Endothelial cell of umbilical vein (primary cell): ENCODE results near the gene ADCY5. TPM values are rescaled to one million over a fixed set of nuclear protein-coding genes. Genes with fewer than 3 reads are reported as not detected.

Experiments
- BruUV-seq: library from RNA; stranded (reverse); fragments of 400-500 nt; replicated peaks from 2 replicates; lab custom pipeline; 2021; lab: Mats Ljungman, UMichigan
- CTCF ChIA-PET: fragments of 300-600, 350-600 bp; sonication (Branson Sonifier 250); formaldehyde crosslinking; loops from one replicate; lab custom pipeline; 2021; ENCODE audit warnings: antibody characterized with exemption, inconsistent platforms; lab: Charles Lee
- POLR2A ChIA-PET: fragments of 300-600, 350-600 bp; sonication (Branson Sonifier 250); formaldehyde crosslinking; loops from one replicate; lab custom pipeline; 2021; ENCODE audit warnings: antibody characterized with exemption, inconsistent platforms; lab: Charles Lee
- DNase-seq: peaks from one replicate; pipeline ENCODE4 v3.0.0-alpha.2; 2011; ENCODE audit warnings: low read depth, low spot score
- FAIRE-seq: peaks from 2 replicates; lab custom pipeline; 2011; peaks lifted over from hg19 to GRCh38; lab: Jason Lieb, UNC
- H2AFZ ChIP-seq: 2 replicates; pipeline ENCODE4 v1.6.0; 2012; ENCODE audit warnings: low read depth, low read length, control low read depth, inconsistent platforms
- H3K27ac ChIP-seq: 2 replicates; pipeline ENCODE4 v1.5.1; 2011; ENCODE audit warnings: low read depth, mild to moderate bottlenecking, control low read depth, low read length, moderate library complexity; ENCODE audit not compliant: insufficient read depth
- H3K27me3 ChIP-seq, 2 experiments: 2 replicates each; pipeline versions ENCODE4 v1.6.0 to v1.6.1; 2011; ENCODE audit warnings: low read length in 2 of 2, mixed read lengths in 1 of 2; ENCODE audit not compliant: control insufficient read depth in 2 of 2, insufficient read depth in 2 of 2
- H3K36me3 ChIP-seq, 2 experiments: 2 replicates in 1 of 2; 3 replicates in 1 of 2; pipeline ENCODE4 v1.5.1; 2011; ENCODE audit warnings: low read length in 2 of 2, mild to moderate bottlenecking in 1 of 2, moderate library complexity in 1 of 2; ENCODE audit not compliant: control insufficient read depth in 2 of 2, insufficient read depth in 2 of 2; ENCODE audit errors: extremely low read depth in 1 of 2
- H3K4me1 ChIP-seq: 3 replicates; pipeline ENCODE4 v1.5.1; 2011; ENCODE audit warnings: mild to moderate bottlenecking, low read length; ENCODE audit not compliant: control insufficient read depth, insufficient read depth; ENCODE audit errors: extremely low read depth
- H3K4me2 ChIP-seq: 2 replicates; pipeline ENCODE4 v1.6.1; 2011; ENCODE audit warnings: low read length, control low read depth, mixed read lengths; ENCODE audit not compliant: insufficient read depth
- H3K4me3 ChIP-seq, 3 experiments: fragments of 200-600 bp in 1 of 3; sonication (generic), shearing (Covaris generic) in 1 of 3; replicated peaks in 1 of 3; 2 replicates each; pipeline ENCODE4 v1.5.1; 2011 to 2016; ENCODE audit warnings: control low read depth in 3 of 3, low read length in 3 of 3, mild to moderate bottlenecking in 2 of 3, inconsistent platforms in 1 of 3, low read depth in 1 of 3, moderate library complexity in 1 of 3; ENCODE audit not compliant: insufficient read depth in 1 of 3
- H3K79me2 ChIP-seq: 2 replicates; pipeline ENCODE4 v1.6.0; 2012; ENCODE audit warnings: low read length, inconsistent platforms; ENCODE audit not compliant: control insufficient read depth, insufficient read depth
- H3K9ac ChIP-seq: replicated peaks from 2 replicates; pipeline ENCODE3; 2011; ENCODE audit warnings: low read length, control low read depth; ENCODE audit not compliant: insufficient read depth; ENCODE audit errors: extremely low read depth
- H3K9me1 ChIP-seq: replicated peaks from 3 replicates; pipeline ENCODE4 v1.6.0; 2011; ENCODE audit warnings: mild to moderate bottlenecking, low read length; ENCODE audit not compliant: control insufficient read depth, insufficient read depth; ENCODE audit errors: extremely low read depth
- H3K9me3 ChIP-seq: replicated peaks from 2 replicates; pipeline ENCODE4 v1.5.1; 2012; ENCODE audit warnings: low read length, inconsistent platforms; ENCODE audit not compliant: control insufficient read depth, insufficient read depth
- H4K20me1 ChIP-seq: replicated peaks from 2 replicates; pipeline ENCODE3; 2011; ENCODE audit warnings: mild to moderate bottlenecking, low read length; ENCODE audit not compliant: control insufficient read depth, insufficient read depth; ENCODE audit errors: extremely low read depth
- EZH2 ChIP-seq: IDR thresholded peaks from 2 replicates; pipeline ENCODE4 v1.6.1; 2012; ENCODE audit warnings: borderline replicate concordance, low read depth, mild to moderate bottlenecking, moderate library complexity, low read length, inconsistent platforms; ENCODE audit not compliant: severe bottlenecking
- FOS ChIP-seq: IDR thresholded peaks from 2 replicates; pipeline ENCODE4 v1.6.1; 2011; ENCODE audit warnings: mild to moderate bottlenecking, low read length, moderate library complexity, borderline replicate concordance; ENCODE audit not compliant: insufficient read depth
- GATA2 ChIP-seq: IDR thresholded peaks from 2 replicates; pipeline ENCODE4 v1.7.0; 2011; ENCODE audit warnings: low read depth, mild to moderate bottlenecking, moderate library complexity, mixed read lengths, low read length; ENCODE audit not compliant: insufficient read length, insufficient read depth
- JUN ChIP-seq: IDR thresholded peaks from 2 replicates; pipeline ENCODE4 v1.6.1; 2011; ENCODE audit warnings: borderline replicate concordance, low read depth; ENCODE audit not compliant: insufficient read length, insufficient read depth
- MYC ChIP-seq: IDR thresholded peaks from one replicate; pipeline ENCODE4 v1.6.1; 2011; ENCODE audit warnings: mild to moderate bottlenecking, low read depth, low read length
- POLR2A ChIP-seq: IDR thresholded peaks from 2 replicates; pipeline ENCODE4 v1.6.1; 2012; ENCODE audit warnings: low read depth, mild to moderate bottlenecking, control low read depth, low read length
- POLR2AphosphoS5 ChIP-seq: IDR thresholded peaks from 2 replicates; pipeline ENCODE4 v1.6.1; 2012; ENCODE audit warnings: low read depth, mild to moderate bottlenecking, control low read depth, low read length, moderate library complexity; ENCODE audit not compliant: insufficient read depth
- dilution Hi-C: fragments of 300-500 bp; cut with MboI; formaldehyde crosslinking; loops from one replicate; pipeline ENCODE4 v1.15.0; 2019; ENCODE audit warnings: low sequenced_read_pairs; ENCODE audit not compliant: extremely low pct_ligation_motif_present
- intact Hi-C: fragments of 100-400 bp; cut with micrococcal nuclease; formaldehyde crosslinking; loops from one replicate; pipeline ENCODE4 v1.10.0; 2022
- polyA plus RNA-seq, 4 experiments: library from polyadenylated mRNA; depleted of rRNA in 3 of 4; stranded (reverse) in 3 of 4; unstranded in 1 of 4; fragments of >200 nt; gene quantifications; 2 replicates each; pipeline versions ENCODE4 v1.2.1 to v1.2.3, GENCODE V29; 2011 to 2012; ENCODE audit warnings: missing spikeins in 1 of 4
- total RNA-seq: library from RNA; stranded (reverse); gene quantifications from 2 replicates; pipeline ENCODE4 v1.2.3, GENCODE V29; 2021
- TF ChIP-seq, protein P1 (sequence below): IDR thresholded peaks from 2 replicates; pipeline ENCODE4 v1.6.1; 2011; ENCODE audit not compliant: insufficient read depth, insufficient read length
- TF ChIP-seq, protein P2 (sequence below), 2 donors: IDR thresholded peaks; 1 replicate in 1 of 2; 2 replicates in 1 of 2; pipeline ENCODE4 v1.5.1; 2011; ENCODE audit warnings: low read length in 2 of 2, mild to moderate bottlenecking in 2 of 2, moderate library complexity in 2 of 2, control low read depth in 1 of 2, inconsistent platforms in 1 of 2, low read depth in 1 of 2; ENCODE audit not compliant: insufficient read depth in 1 of 2; ENCODE audit errors: extremely low read depth in 1 of 2

ADCY5 gene
- total and polyA plus RNA-seq, 2 donors (not counting 3 experiments of a cell fraction or from before 2014, with no cell fraction given) = 0.01 TPM; not detected in 1

DNA sequence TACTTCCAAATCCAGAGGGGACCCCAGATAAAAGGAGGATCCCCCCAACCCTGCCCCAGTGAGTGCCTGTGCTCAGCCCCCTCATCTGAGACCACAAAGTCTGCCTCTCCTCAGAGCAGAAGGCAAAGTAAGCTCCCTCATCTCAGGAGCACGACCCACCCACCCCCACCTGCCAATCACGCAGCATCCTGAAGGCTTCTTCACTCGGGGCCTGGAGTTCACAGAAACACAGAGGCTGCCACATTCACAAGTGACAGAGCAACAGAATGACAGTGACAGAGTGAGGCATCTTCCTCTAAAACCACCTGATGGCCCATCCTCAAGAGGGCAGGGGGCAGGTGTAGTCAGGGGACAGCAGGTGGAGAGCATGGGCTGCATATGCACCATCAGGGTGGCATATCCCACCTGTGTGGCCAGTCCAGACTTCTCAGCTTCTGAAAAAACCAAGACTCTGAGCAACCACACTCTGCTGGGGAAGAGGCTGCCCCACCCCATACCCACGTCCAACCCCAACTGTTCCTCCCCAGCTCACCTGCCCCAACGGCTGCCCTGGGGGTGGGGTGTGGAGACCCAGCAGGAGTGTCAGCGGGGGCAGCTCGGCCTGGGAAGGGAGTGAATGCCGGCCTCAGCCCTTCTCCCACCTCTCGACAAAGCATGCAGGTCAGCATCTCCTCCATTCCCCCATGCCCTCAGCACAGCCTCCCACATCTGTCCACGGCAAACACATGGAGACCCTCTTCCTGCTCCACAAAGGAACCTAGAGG is 19.3 kb downstream of the ADCY5 start:
- dilution Hi-C loops = no loop called here
- H3K9ac ChIP-seq = no peak overlapping the region
- H3K9me1 ChIP-seq = no peaks in the 10 kb centered on the region
- TF ChIP-seq EZH2 (no peak), FOS (no peak), JUN (no peak), POLR2AphosphoS5 (no peak), MYC (no peak), POLR2A (no peak), GATA2 (no peak)
- TF ChIP-seq, protein P1, sequence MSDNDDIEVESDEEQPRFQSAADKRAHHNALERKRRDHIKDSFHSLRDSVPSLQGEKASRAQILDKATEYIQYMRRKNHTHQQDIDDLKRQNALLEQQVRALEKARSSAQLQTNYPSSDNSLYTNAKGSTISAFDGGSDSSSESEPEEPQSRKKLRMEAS = no peak
- TF ChIP-seq, protein P2, sequence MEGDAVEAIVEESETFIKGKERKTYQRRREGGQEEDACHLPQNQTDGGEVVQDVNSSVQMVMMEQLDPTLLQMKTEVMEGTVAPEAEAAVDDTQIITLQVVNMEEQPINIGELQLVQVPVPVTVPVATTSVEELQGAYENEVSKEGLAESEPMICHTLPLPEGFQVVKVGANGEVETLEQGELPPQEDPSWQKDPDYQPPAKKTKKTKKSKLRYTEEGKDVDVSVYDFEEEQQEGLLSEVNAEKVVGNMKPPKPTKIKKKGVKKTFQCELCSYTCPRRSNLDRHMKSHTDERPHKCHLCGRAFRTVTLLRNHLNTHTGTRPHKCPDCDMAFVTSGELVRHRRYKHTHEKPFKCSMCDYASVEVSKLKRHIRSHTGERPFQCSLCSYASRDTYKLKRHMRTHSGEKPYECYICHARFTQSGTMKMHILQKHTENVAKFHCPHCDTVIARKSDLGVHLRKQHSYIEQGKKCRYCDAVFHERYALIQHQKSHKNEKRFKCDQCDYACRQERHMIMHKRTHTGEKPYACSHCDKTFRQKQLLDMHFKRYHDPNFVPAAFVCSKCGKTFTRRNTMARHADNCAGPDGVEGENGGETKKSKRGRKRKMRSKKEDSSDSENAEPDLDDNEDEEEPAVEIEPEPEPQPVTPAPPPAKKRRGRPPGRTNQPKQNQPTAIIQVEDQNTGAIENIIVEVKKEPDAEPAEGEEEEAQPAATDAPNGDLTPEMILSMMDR (IDR thresholded peaks at IDR 0.05; ENCODE audit: extremely low read depth in 1 of 2, insufficient read depth in 1 of 2, low read depth in 1 of 2, low read length in 2 of 2) = no peak
- no peaks in the 10 kb centered on the region for H4K20me1 ChIP-seq
- H2AFZ ChIP-seq = no peak overlapping the region
- POLR2A ChIA-PET = interaction anchor here (0.5 kb wide), 1 partner anchor 116 kb away, joined by 4 read pairs; no protein-coding TSS in a partner anchor
- BruUV-seq = no TSS peak
- FAIRE-seq = no peak
- CTCF ChIA-PET = no interaction called here
- no peaks in the 10 kb centered on the region for H3K79me2 ChIP-seq
- H3K4me3 ChIP-seq = no peak overlapping the region
- H3K27me3 ChIP-seq = peaks cover 11 to 15% of the 10 kb centered on the region in 2 experiments
- no peak overlapping the region for H3K4me2 ChIP-seq
- no peak for DNase-seq
- H3K9me3 ChIP-seq = no peaks in the 10 kb centered on the region
- H3K36me3 ChIP-seq = no peaks in the 10 kb centered on the region
- intact Hi-C loops = no loop called here
- no peak overlapping the region for H3K27ac ChIP-seq
- no peaks in the 10 kb centered on the region for H3K4me1 ChIP-seq
